HG03354 (cell line): ENCODE results near the gene KDM4C.

ENCODE experiments used
- ATAC-seq: cut with Tn5 transposase; IDR thresholded peaks from one replicate; pipeline ENCODE4 v1.9.1; 2021; ENCODE audit warnings: mild to moderate bottlenecking; ENCODE audit not compliant: unreplicated experiment, poor library complexity, severe bottlenecking

The KDM4C gene

DNA sequence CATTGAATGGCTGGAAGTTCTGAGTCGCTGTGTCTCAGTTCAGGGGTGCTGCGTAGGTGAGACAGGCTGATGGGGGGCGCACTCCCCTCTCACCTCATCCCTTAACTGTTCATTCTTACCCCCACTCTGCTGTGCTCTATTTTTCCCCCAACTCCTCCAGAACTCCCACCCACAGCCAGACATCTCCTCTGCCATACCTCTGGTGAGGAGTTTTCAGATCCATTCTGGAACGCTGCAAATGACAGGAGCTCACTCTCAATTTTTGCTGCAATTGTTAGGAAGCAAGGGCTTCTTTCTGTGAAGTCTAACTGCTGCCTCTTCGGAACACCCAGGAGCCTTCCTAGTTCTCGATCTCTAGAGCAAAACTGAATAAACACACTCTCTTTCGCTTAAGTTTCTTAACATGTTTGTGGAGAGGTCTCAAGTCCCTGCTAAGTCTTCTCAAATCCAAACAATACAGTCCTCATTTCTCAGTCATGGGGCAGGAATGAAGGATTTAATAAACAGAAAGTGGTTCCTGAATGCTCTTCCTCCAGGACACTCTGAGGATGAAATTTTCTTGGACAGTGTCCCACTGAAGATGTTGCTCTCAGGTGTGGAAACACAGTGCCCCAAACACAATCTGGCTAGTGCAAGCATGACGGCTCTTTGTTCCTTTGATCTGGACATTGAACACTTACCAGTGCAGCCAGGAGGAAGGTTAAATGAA, 387.7 kb downstream of the KDM4C start:
- no peak for ATAC-seq

DNA sequence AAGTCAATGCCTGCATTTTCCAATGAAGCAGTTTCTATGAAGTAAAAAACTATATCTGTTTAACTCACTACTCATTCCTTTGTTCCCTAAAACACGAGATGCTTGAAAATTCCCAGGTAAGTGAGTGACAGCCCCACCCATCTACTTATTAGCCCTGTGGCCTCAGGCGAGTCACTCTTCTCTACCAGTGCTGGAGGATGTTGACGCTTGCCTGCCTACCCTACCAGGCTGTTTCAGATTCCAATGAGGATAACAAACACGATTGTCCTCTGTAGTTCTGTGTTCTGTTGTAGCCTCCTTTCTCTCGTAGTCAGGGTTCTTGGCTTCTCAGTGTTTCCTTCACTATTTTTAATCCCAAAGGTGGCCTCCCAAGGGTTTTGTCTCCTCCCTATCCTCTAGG, 388.8 kb downstream of the KDM4C start:
- no peak for ATAC-seq

DNA sequence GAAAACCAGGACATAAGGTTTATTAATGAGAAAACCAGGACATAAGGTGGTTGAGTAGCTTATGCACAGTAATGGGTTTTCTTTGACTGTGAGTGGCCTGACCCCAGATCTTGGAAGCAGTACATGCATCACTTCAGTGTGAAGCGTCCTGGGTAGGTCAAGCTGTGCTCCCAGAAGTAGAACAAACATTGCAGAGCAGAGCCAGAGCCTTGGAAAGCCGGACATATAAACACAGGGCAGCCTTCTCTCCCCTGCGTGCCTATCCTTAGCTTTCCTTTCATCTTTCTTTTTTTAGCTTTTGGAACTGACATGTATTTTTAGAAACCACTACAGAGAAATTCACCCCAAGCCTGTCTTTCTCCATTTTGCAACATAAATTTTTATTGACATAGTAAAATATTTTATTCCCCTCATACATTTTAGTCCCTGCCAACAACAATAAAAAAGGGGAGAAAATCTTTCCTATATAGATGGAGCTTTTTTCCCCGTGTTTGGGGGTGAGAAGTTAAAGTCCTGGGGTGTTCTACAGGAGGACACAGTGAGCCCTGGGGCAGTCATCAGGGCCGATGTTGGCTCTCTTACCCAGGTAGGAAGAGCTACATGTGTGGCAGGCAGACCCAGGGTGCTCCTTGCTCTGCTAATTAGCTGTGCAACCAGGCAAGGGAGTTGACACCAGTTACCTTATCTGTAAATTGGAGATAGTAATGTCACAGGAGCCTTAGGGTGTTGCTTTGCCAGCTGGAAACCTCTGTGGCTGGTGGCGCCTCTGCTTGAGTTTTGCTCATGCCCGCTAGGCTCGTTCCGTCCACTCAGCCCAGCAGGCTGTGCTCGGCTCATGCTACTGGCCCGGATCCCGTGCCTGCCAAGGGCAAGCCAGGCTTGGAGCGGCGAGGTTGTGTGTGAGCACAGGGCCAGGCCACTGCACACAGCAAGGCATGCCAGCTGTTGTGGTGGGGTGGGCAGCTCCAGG, 389.6 kb downstream of the KDM4C start:
- ATAC-seq, result no peak

DNA sequence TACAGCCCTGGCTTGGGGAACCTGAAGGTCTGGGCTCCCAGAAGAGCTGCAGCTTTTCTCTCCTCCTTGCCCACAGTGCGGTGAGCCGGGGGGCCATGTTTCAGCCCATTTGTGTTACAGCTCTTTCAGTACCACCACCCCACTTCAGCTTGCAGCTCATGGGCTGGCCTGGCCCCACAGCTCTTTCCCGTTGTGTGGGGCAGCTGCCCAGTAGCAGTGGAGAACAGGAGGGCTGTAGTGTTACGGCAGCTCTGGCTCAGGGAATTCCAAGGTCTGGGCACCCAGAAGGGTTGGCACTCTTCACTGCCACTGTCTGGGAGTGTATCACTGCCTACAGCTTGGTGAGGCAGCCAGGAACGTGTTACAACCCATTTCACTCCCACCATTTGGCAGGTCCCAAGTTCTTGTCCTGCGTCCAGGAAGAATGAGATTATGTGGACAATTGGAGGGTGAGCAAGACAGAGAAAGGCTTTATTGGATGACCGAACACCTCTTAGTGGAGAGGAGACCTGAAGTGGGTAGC, 390.5 kb downstream of the KDM4C start:
- ATAC-seq, result no peak

DNA sequence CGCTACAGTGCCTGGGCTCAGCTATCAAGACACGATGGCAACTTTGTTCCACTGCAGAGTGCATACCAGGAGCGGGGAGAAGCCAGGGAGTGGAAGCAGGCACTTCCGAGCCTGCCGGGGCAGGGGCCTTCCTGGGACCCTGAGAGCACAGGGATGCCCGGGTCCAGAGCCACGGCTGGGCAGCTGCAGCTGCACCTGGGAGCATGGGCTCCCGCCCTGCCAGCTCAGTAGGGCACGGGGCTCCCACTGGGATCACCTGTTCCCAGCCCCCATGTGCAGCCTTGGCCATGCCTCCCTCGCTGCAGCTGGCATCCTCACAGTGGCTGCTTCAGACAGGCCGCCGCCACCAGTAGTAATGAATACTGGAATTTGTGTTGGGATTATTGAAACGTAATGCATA, 391.5 kb downstream of the KDM4C start:
- no peak for ATAC-seq

DNA sequence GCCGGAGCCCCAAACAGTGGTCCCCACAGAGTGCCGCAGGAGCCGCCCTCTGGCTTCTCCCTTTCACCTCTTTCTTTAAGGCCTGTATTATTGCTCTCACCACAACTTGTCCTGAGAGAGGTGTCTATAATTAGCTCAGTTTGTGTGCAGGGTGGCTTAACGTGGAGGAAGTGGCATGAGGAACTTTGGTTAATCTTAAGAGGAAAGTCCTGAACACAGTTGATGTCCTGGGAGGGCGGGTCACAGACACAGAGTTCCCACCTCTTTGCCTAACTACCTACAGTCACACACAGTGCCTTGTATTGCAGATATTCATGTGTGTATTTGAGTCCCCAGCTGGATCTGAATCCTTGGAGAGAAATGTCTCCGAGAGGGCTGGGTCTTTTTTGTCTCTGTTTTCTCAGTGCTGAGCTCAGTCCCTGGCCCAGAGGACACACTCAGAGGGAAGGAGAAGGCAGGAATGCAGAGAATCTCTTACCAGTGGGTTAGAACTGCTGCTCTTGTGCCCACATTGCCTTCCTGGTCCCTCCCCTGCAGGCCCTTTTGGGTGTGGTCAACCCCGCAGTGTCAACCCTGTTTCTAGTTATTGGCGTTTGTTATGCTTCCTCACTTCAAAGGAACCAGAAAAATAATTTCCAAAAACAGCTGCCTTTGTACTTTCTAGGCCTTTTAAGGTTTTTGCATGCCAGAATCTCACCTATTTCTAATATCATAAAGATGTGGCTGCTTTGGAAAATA, 392.5 kb downstream of the KDM4C start:
- no peak for ATAC-seq

DNA sequence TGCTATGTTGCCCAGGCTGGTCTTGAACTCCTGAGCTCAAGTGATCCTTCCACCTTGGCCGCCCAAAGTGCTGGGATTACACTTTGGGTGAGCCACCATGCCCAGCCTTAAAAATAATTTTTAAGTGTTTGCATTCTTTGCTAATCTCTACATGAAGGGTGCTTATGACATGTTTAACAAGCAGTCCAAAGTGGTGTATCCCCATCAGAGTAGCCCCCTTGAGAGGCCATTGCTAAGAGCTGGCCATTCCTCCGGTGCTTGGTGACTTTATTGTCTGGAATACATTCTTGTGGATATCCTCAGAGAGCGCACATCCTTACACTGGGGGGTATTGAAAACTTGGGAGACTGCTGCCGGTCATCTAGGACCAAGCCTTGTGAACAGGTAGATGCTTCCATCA, 395.4 kb downstream of the KDM4C start:
- ATAC-seq, result no peak

DNA sequence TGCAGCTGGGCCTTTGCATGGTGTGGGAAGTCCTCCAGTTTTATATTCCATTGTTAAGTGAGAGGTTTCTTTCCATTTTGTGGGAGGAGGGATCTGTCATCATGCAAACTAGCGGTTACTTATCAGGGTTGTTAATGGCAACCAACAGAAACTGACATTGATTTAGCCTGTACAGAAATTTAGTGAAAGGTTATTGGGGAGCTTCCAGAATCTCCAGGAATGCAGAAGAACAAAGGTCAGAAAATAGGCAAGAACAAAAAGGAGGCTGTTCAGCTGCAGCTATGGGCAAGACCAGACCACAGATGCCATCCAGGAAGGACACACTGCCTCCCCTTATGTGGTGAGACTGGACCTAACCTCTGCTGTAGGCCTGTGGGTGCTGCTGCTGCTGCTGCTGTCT, 395.8 kb downstream of the KDM4C start:
- no peak for ATAC-seq

DNA sequence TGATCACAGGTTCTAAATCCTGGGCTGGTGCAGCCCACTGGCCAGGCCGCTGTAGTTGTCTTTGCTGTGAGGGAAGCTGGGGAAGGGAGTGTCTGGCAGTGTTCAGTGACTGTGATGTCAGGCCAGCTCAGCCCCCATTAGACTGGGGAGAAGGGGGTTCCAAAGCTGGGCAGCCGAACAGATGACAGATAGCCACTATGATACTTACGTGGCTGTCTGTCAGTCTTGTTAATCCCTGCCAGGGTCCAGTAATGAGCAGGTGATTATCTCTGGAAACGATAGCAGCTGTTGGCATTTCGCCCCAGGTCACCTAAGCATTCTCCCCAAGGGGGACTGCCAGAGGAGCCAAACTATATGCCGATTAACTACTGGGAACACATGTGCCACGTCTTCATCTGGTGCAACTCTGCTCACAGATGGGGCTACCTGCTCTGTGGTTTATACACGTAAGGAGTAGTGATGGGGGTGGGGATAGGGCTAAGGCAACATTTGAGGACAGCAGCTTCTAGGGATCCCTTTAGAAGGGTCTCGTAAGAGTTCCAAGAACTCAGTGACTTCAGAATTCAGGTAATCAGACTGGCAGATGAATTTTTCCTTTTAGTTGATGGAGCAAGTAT, 396.3 kb downstream of the KDM4C start:
- no peak for ATAC-seq

DNA sequence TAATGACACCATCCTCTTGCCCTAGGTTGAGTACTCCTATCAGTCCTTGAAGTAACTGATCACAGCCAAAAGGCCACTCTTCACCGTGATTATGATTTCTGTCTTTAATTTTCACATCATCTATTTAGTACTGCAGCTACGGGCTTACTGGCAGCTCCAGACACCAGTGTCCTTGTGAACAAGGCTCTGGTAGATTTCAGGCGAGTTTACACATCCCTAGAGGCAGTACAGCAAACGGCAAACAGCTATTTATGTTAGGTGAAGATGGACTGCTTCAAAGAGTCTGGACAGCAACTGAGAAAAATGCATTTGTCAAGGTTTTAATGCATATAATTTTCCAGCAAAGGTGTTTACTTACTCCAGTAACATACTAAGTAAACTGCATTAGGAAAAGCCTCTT, 396.9 kb downstream of the KDM4C start:
- no peak for ATAC-seq

DNA sequence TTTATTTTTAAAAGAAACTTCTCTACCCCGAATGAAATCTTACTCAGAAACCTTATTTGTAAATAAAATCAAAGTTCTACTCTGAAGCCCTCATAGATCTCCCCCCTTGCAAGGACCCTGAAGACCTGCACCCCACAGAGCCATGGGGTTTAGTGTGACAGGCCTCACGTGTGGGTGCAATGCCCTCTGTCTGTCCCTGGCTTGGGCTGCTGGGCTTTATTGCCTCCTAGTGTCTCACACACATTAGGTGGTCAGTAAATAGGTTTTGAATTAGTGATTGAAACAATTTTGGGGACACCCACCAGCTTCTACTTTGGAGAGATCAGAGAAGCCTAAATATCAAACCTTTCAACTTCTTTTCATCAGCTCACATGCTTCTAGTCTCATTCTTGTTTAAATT, 403.7 kb downstream of the KDM4C start:
- no peak for ATAC-seq

DNA sequence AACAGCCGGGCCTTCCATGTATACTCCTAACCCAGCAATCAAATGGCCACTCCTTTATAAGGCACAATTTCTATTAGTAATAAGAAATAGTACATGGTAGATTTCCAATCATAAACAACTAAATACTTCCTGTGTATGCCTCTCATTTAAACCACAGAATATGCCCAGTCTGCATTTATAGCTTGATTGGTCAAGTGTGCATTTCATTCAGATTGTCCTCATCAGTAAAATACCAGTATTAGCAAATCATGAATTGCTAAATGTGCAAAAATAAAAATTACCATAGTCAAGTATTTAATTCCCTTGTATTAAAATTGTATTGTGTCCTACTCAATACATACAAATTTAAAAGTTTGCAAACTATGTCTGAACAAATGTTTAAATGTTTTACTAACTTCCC, 406.2 kb downstream of the KDM4C start:
- ATAC-seq, result no peak

DNA sequence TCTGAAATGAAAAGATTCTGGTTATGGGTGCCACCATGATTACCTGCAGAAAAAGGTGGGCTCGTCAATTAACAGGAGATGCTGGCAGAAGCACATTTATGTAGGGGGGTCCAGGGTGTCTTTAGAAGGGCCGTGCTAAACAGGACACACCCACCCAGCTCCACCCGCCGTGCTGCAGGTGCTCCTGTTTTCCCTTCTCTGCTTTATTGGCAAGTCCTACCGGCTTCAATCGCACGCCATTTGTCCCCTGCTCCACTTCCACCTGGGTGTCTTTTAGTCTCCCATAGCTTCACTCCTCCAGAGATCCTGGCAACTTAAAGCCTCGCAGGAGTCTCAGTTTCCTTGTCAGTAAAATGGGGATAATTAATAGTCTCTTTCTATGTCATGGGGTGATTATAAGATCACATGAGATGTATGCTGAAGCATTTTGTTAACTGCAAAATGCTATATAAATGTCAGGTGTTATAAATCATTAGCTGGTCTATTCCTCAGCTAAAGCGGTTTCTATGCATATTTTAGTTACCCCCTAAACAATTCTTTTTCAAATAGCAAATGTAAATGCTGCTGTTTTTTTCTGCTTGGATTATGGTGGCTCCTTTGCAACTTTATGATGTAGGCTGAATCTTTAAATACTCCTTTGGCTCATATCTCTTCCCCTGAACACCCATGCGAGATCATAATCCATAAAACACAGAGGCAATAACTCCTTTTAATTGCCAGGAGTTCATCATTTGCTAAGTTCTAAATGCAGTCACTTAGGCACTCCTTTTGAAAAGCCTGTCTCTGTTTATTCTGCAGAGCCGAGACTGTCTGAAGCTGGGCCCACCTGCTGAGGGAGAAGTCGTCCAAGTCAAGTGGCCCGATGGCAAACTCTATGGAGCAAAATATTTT, 406.9 kb downstream of the KDM4C start:
- ATAC-seq, result no peak

DNA sequence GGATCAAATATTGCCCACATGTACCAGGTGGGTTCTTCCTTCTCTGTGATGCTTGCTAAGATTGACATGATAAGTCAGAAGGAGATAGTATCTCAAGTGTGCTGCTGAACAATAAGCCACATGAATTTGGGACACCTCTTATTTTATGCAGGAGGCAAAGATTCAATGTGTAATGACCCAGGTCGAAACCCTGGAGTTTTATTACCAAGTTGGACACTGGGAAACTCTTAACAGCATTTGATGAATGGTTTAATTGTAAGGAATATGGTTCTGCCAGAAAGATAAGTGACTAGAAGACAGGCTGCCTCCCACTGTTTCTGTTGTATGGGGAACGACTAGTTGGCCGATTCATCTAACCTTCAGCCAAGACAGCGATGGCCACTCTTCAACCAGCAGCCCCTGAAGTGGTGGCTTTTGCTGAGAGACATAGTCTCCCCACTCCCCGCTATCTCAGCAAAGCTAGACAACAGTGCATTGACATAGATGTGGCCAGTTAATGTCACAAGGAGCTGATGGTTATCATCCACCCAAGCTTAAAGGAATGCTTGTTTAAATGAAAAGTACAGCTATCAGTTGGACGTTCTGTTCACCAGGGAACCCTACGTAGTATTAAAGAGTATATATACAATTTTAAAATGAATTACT, 407.7 kb downstream of the KDM4C start:
- no peak for ATAC-seq

DNA sequence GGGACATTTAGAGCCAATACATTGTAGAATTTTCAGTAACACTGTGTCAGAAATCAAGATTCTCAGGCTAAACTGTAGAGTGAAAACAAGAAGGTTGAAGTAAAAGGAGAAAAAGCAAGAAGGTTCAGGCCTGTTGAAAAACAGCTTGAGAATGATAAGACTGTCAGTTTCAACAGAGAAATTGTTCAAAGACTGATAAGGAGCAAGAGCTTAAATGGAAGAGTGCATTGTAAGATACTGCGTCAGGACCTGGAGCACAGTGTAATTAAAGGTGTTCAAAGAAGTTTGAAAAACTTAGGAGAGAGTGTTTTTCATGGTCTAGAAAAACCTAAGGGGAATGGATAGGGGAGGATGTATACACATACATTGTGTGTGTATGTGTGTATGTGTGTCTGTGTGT, 408.3 kb downstream of the KDM4C start:
- ATAC-seq, result no peak

DNA sequence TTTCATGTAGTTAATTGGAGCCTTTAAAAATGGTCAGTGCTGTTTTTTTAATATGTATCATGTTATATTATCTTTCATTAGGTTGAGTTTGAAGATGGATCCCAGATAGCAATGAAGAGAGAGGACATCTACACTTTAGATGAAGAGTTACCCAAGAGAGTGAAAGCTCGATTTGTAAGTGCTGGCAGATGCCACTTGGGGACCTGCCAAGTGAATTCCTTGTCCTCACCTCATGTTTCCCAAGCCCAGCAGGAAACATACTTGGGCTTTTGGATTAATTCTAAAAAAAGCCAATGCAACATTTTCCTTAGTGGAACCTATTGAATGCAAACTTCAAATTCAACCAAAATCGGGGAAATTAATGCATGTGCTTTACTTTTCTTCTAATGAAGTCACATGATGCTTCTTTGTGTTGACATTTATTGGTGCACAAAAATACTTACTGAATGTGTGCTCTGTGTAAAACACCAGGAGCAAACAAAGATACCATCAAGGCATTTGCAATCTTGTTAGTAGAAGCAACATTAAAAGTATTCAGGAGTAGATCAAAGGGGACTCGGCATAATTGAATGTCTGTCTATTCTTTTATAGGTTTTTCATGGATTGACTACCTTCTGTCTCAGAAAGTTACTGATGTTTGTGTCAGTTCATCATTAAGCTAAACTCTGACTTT, 412.1 kb downstream of the KDM4C start:
- ATAC-seq, result no peak

DNA sequence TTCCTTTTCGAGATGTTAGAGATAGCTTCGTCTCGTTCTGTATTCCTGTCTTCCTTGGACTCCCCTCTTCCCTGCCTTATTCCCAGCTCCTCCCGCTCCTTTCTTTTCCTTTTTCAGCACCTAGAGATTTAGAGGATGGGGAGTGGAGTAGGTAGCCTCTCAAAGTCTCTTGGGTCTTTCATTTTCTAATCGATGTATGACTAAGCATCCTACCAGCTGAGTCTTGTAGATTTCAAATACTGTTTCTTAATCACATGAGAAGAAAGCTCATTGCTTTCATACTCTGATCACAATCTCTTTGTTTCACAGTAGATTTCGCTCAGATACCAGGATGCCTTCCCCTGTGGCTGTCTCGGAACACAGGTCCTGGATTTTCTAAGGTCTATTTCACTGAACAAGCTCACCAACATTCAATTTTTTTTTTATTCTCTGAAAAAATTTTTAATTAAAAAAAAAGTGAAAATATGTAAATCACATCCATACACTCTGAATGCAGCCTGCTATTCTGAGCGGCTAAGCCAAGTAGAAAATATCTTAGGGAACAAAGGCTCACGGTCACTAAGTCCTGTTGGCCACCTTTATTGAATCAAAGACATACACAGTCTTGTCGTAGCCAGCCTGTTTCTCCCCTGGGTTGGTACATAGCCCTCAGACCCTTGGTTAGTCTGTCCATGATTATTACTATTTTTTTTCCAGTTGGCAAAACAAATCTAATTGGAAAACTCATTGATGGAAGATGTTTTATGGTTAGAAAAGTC, 413.8 kb downstream of the KDM4C start:
- no peak for ATAC-seq
